ENCODE data around the gene RACK1.
A peak's percentile ranks its signal among the peaks of the same experiment; 100 is the strongest.
"Not testable (repeated sequence)": the region's sequence is repeated elsewhere in the genome, so short reads cannot be mapped to it uniquely, and the experiment has no call there.

The RACK1 gene

GRCh38 chr5:181243564-181244343 lies at the start of gene RACK1:
RACK1 (minus strand) TSS chr5:181243906; CDS start chr5:181243800, 106 bp downstream.
- no peaks in the 10 kb centered on the region for H3K27me3 ChIP-seq
- H3K36me3 ChIP-seq, result peaks cover 34% of the 10 kb centered on the region
- no peak for TF ChIP-seq CTCF (IDR thresholded peaks at IDR 0.05)
- H3K9me3 ChIP-seq, result no peaks in the 10 kb centered on the region
- peak within 1 kb of the TSS; percentile 90 to 99 for H3K4me3 ChIP-seq (ENCODE audit: low read depth in 1 of 2, low read length in 1 of 2)
- H3K27ac ChIP-seq, result peak within 1 kb of the TSS; percentile 86
- peaks cover 62 to 65% of the 10 kb centered on the region in 2 experiments for H3K4me1 ChIP-seq (ENCODE audit: control insufficient read depth in 1 of 2, insufficient read depth in 1 of 2, low read depth in 1 of 2, low read length in 1 of 2)

- not testable (repeated sequence) for H3K27me3 ChIP-seq; H3K9me3 ChIP-seq; H3K27ac ChIP-seq; H3K36me3 ChIP-seq; H3K4me3 ChIP-seq (ENCODE audit: low read depth in 1 of 2, low read length in 1 of 2); H3K4me1 ChIP-seq (ENCODE audit: control insufficient read depth in 1 of 2, insufficient read depth in 1 of 2, low read depth in 1 of 2, low read length in 1 of 2)
Measured at GRCh38 chr5:181287331-181287730, 43.6 kb upstream of the RACK1 start.

DNA sequence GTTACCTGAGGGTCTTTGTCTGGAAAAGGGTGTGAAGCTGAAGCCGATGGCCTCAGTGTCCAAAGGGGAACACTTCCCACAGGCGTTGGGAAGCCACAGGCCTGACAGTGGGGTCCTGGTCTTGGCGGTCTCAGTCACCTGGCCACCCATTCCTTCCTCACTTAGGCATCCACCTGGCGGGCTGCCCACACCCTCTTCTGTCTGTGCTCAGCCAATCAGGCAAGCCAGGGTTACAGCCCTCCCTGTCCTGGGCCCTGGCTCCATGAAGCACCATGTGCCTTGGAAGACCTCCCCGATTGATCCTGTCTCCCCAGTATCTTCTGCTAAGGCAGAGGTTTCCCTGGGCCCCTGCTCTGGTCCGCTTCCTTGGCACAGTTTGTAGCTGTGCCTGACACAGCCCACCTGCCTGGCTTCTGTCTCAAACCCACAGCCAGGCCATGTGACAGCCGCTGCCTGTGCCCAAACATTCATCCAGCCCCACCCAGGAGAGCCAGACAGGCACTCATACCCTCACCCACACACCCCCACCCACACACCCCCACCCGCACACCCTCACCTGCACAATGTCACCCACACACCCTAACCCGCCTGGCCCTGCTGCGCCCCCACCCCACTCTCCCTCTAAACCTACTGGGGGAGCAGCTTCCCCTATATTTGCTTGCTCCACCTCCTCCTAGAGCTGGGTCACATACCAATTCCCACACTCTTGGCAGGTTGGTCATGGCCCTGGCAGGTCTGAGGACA lies 42.4 kb upstream of the RACK1 start:
- not testable (repeated sequence) for H3K4me1 ChIP-seq (ENCODE audit: control insufficient read depth in 1 of 2, insufficient read depth in 1 of 2, low read depth in 1 of 2, low read length in 1 of 2); H3K27me3 ChIP-seq; H3K4me3 ChIP-seq (ENCODE audit: low read depth in 1 of 2, low read length in 1 of 2); H3K36me3 ChIP-seq; H3K27ac ChIP-seq; H3K9me3 ChIP-seq

- not testable (repeated sequence) for H3K4me1 ChIP-seq (ENCODE audit: control insufficient read depth in 1 of 2, insufficient read depth in 1 of 2, low read depth in 1 of 2, low read length in 1 of 2); H3K36me3 ChIP-seq; H3K4me3 ChIP-seq (ENCODE audit: low read depth in 1 of 2, low read length in 1 of 2); H3K9me3 ChIP-seq; H3K27ac ChIP-seq
- peaks cover 11% of the 10 kb centered on the region for H3K27me3 ChIP-seq
Measured at GRCh38 chr5:181283841-181284755, 40.4 kb upstream of the RACK1 start.

DNA sequence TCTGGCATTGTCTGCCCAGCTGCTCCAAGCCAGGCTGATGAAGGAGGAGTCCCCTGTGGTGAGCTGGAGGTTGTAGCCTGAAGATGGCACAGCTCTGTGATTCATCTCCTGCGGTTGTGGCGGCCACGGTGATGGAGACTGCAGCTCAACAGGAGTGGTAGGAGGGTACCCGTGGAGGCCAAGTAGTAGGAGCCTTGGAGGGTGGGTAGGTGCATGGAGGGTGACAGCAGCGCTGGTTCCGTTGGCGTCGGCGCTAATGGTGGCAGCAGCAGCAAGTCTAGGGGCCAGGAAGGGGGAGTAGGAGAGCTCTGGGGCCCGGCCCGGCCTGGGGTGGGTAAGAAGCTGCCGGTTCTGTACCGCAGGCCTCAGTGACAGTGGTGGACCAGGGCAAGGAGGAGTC lies 39.6 kb upstream of the RACK1 start:
- Histone ChIP-seq H3K4me1 (ENCODE audit: control insufficient read depth in 1 of 2, insufficient read depth in 1 of 2, low read depth in 1 of 2, low read length in 1 of 2) (no peaks in the 10 kb centered on the region), H3K9me3 (no peaks in the 10 kb centered on the region), H3K4me3 (ENCODE audit: low read depth in 1 of 2, low read length in 1 of 2) (no peak overlapping the region), H3K36me3 (no peaks in the 10 kb centered on the region), H3K27me3 (peaks cover 13% of the 10 kb centered on the region), H3K27ac (no peak overlapping the region)
- TF ChIP-seq CTCF (IDR thresholded peaks at IDR 0.05), result no peak

DNA sequence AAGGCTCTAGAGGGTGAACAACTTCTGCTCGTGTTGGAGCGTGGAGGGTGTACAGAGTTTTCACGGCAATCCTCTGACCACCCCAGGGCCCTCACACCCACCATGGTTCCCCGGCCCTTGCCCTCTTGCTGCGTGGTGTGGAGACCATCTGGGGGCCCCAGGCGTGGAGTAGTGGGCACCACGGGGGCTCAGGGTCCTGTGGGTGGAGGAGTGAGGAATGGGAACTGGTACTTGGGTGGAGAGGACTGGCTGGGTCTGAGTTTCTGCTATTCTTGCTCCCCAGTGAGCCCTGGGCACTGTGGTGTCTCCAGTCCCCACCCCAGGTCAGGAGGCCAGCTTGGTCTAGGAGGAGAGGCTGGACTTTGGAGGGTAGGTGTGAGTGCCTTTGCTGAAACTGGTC lies 39.2 kb upstream of the RACK1 start:
- Histone ChIP-seq H3K4me3 (ENCODE audit: low read depth in 1 of 2, low read length in 1 of 2) (no peak overlapping the region), H3K27ac (no peak overlapping the region), H3K27me3 (peaks cover 13% of the 10 kb centered on the region), H3K4me1 (ENCODE audit: control insufficient read depth in 1 of 2, insufficient read depth in 1 of 2, low read depth in 1 of 2, low read length in 1 of 2) (no peaks in the 10 kb centered on the region), H3K9me3 (no peaks in the 10 kb centered on the region), H3K36me3 (no peaks in the 10 kb centered on the region)
- TF ChIP-seq CTCF (IDR thresholded peaks at IDR 0.05), result no peak

- not testable (repeated sequence) for H3K4me3 ChIP-seq (ENCODE audit: low read depth in 1 of 2, low read length in 1 of 2); H3K27ac ChIP-seq; H3K4me1 ChIP-seq (ENCODE audit: control insufficient read depth in 1 of 2, insufficient read depth in 1 of 2, low read depth in 1 of 2, low read length in 1 of 2); H3K9me3 ChIP-seq; H3K36me3 ChIP-seq
- H3K27me3 ChIP-seq, result peaks cover 13% of the 10 kb centered on the region
Measured at GRCh38 chr5:181282415-181282814, 38.7 kb upstream of the RACK1 start.
